ENCODE measurements around the gene MOK. TPM values are rescaled to one million over a fixed set of nuclear protein-coding genes. Genes with fewer than 3 reads are reported as not detected.

Gene MOK
- total RNA-seq, 1 experiment from 2014 or later = 2.8 TPM

DNA sequence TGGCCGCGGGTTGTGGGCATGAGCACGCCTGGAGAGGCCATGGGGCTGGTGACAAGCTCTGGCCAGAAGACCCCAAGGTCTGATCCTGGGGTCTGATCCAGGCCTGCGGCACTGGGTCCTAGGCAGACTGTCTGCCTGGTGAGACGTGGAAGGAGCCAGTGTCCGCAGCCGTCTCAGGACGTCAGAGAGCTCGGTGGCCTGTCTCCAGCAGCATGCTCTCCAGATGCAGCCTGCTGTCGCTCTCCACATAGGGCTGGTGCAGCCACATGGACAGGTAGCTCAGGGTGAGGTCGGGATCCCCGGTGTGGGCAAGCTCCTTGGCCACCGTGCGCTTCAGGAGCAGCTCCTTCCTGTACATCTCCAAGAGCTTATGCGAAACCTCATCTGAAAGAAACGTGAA, 43.4 kb upstream of the MOK start:
- H2AK5ac ChIP-seq (ENCODE audit: insufficient read length, low read length) = no peak overlapping the region
- TF ChIP-seq, protein P1, sequence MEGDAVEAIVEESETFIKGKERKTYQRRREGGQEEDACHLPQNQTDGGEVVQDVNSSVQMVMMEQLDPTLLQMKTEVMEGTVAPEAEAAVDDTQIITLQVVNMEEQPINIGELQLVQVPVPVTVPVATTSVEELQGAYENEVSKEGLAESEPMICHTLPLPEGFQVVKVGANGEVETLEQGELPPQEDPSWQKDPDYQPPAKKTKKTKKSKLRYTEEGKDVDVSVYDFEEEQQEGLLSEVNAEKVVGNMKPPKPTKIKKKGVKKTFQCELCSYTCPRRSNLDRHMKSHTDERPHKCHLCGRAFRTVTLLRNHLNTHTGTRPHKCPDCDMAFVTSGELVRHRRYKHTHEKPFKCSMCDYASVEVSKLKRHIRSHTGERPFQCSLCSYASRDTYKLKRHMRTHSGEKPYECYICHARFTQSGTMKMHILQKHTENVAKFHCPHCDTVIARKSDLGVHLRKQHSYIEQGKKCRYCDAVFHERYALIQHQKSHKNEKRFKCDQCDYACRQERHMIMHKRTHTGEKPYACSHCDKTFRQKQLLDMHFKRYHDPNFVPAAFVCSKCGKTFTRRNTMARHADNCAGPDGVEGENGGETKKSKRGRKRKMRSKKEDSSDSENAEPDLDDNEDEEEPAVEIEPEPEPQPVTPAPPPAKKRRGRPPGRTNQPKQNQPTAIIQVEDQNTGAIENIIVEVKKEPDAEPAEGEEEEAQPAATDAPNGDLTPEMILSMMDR (conservative IDR thresholded peaks at IDR 0.05) = no peak
- H2BK120ac ChIP-seq (ENCODE audit: low read depth, low read length, poor library complexity, severe bottlenecking) = no peak overlapping the region
- Mint-ChIP-seq H3K27ac (no peak overlapping the region), H3K9me3 (no peaks in the 10 kb centered on the region), H3K4me1 (no peaks in the 10 kb centered on the region), H3K36me3 (ENCODE audit: insufficient read depth in 1 of 3, low read depth in 3 of 3) (peaks cover 15 to 57% (median 33%) of the 10 kb centered on the region in 3 experiments; a peak in 6 of 7 replicates), H3K4me3 (no peak overlapping the region), H3K27me3 (ENCODE audit: low read depth) (no peaks in the 10 kb centered on the region)
- H3K4ac ChIP-seq (ENCODE audit: low read depth, low read length) = no peak overlapping the region
- H3K27me3 ChIP-seq (ENCODE audit: insufficient read depth, low read length) = no peaks in the 10 kb centered on the region
- no peaks in the 10 kb centered on the region for H3K79me1 ChIP-seq (ENCODE audit: insufficient read depth, low read depth, low read length, poor library complexity, severe bottlenecking)
- H3K23me2 ChIP-seq (ENCODE audit: insufficient read length, low read depth, low read length, poor library complexity, severe bottlenecking) = no peaks in the 10 kb centered on the region
- H3K9ac ChIP-seq (ENCODE audit: extremely low read depth, insufficient read length, low read length) = no peak overlapping the region
- H2BK12ac ChIP-seq (ENCODE audit: insufficient read length, low read depth, low read length) = no peak overlapping the region
- H4K20me1 ChIP-seq (ENCODE audit: control insufficient read depth, insufficient read depth, insufficient read length) = no peaks in the 10 kb centered on the region
- H2BK15ac ChIP-seq (ENCODE audit: low read depth, low read length) = no peak overlapping the region
- H2BK5ac ChIP-seq (ENCODE audit: insufficient read length, low read length) = no peak overlapping the region
- no peak overlapping the region for H3T11ph ChIP-seq (ENCODE audit: low read length)
- no peaks in the 10 kb centered on the region for H3K9me3 ChIP-seq (ENCODE audit: control insufficient read depth, low read depth, low read length)
- H4K8ac ChIP-seq (replicated peaks; ENCODE audit: insufficient read length, low read depth, low read length) = no peak overlapping the region
- no peak overlapping the region for H2AFZ ChIP-seq (ENCODE audit: low read length)
- no peaks in the 10 kb centered on the region for H3K4me1 ChIP-seq (ENCODE audit: insufficient read depth, low read length)
- no peak for DNase-seq
- no peak overlapping the region for H2BK20ac ChIP-seq (ENCODE audit: low read depth, low read length, poor library complexity, severe bottlenecking)
- no peak overlapping the region for H3K14ac ChIP-seq (ENCODE audit: insufficient read depth, low read length)
- no peak overlapping the region for H3K4me2 ChIP-seq (ENCODE audit: insufficient read depth, insufficient read length, low read length)
- no peak overlapping the region for H3K56ac ChIP-seq (ENCODE audit: insufficient read length, low read depth, low read length)
- no peak overlapping the region for H3K23ac ChIP-seq (ENCODE audit: insufficient read length, low read depth, low read length)
- no CpG with 5 or more reads among the region's 16 CpGs for WGBS (ENCODE audit: extremely low coverage, insufficient read length, low lambda C conversion rate)
- no peak overlapping the region for H4K5ac ChIP-seq (ENCODE audit: insufficient read length, low read depth, low read length)
- H4K91ac ChIP-seq (ENCODE audit: insufficient read length, low read depth, low read length) = no peak overlapping the region
- no peak overlapping the region for H3K27ac ChIP-seq (ENCODE audit: insufficient read length, low read depth, low read length)
- H3K18ac ChIP-seq (ENCODE audit: insufficient read length, low read depth, low read length) = no peak overlapping the region
- no peaks in the 10 kb centered on the region for H3K79me2 ChIP-seq (ENCODE audit: insufficient read depth, low read length)

Measured in H9 (cell line).